Measurements from ENCODE around the gene MAP3K14.

Gene MAP3K14

GRCh38 chr17:45282683-45283644 is 33.9 kb downstream of the MAP3K14 start:
- no peak for DNase-seq

- DNase-seq: no peak
Measured at GRCh38 chr17:45279898-45280297, 36.9 kb downstream of the MAP3K14 start.

- DNase-seq: no peak
Measured at GRCh38 chr17:45277992-45278391, 38.8 kb downstream of the MAP3K14 start.

GRCh38 chr17:45277216-45277849 is 39.5 kb downstream of the MAP3K14 start:
- peak; percentile 49 for DNase-seq

- no peak for DNase-seq
Measured at GRCh38 chr17:45276031-45276430, 40.8 kb downstream of the MAP3K14 start.

- DNase-seq: no peak
Measured at GRCh38 chr17:45274033-45274432, 42.8 kb downstream of the MAP3K14 start.

- DNase-seq: no peak
Measured at GRCh38 chr17:45273551-45273957, 43.3 kb downstream of the MAP3K14 start.

- no peak for DNase-seq
Measured at GRCh38 chr17:45271603-45272002, 45.2 kb downstream of the MAP3K14 start.

GRCh38 chr17:45270828-45271418 is 45.9 kb downstream of the MAP3K14 start:
- DNase-seq: no peak

- no peak for DNase-seq
Measured at GRCh38 chr17:45269912-45270311, 46.9 kb downstream of the MAP3K14 start.

GRCh38 chr17:45267436-45268055 is 49.3 kb downstream of the MAP3K14 start:
- no peak for DNase-seq

GRCh38 chr17:45266372-45266926 is 50.4 kb downstream of the MAP3K14 start:
- no peak for DNase-seq

- DNase-seq: no peak
Measured at GRCh38 chr17:45265821-45266220, 51.0 kb downstream of the MAP3K14 start.

- DNase-seq: no peak
Measured at GRCh38 chr17:45264988-45265387, 51.8 kb downstream of the MAP3K14 start.

- no peak for DNase-seq
Measured at GRCh38 chr17:45264430-45264829, 52.4 kb downstream of the MAP3K14 start.

GRCh38 chr17:45263477-45263860 is 53.4 kb downstream of the MAP3K14 start:
- DNase-seq: no peak

- peak; percentile 30 for DNase-seq
Measured at GRCh38 chr17:45262516-45263476, 54.0 kb downstream of the MAP3K14 start.

GRCh38 chr17:45261577-45262515 is 55.0 kb downstream of the MAP3K14 start, which contains the start of gene SPATA32:
Gene SPATA32, minus strand, starts transcription at chr17:45262094. Its CDS starts 78 bp downstream, at chr17:45262016.
- DNase-seq: peak; percentile 70

GRCh38 chr17:45260204-45260783 is 56.5 kb downstream of the MAP3K14 start:
- DNase-seq: no peak

Measured in right kidney (tissue), 1 donor.